Endometrial microvascular endothelial cells (primary cell): ENCODE results near the gene CNTN3. TPM values are rescaled to one million over a fixed set of nuclear protein-coding genes. Genes with fewer than 3 reads are reported as not detected.

Source experiments
- in situ Hi-C: cut with HindIII; loops from 2 replicates; pipeline ENCODE4 v1.10.0; 2017; ENCODE audit warnings: low sequenced_read_pairs, low pct_unique_long_range_greater_than_20kb; ENCODE audit errors: inconsistent ontology term
- total RNA-seq: library from RNA; depleted of rRNA; stranded (reverse); fragments of >200 nt; gene quantifications from one replicate; pipeline ENCODE4 v1.2.3, GENCODE V29; 2015; ENCODE audit errors: inconsistent ontology term

CNTN3 gene
- total RNA-seq: not detected

DNA sequence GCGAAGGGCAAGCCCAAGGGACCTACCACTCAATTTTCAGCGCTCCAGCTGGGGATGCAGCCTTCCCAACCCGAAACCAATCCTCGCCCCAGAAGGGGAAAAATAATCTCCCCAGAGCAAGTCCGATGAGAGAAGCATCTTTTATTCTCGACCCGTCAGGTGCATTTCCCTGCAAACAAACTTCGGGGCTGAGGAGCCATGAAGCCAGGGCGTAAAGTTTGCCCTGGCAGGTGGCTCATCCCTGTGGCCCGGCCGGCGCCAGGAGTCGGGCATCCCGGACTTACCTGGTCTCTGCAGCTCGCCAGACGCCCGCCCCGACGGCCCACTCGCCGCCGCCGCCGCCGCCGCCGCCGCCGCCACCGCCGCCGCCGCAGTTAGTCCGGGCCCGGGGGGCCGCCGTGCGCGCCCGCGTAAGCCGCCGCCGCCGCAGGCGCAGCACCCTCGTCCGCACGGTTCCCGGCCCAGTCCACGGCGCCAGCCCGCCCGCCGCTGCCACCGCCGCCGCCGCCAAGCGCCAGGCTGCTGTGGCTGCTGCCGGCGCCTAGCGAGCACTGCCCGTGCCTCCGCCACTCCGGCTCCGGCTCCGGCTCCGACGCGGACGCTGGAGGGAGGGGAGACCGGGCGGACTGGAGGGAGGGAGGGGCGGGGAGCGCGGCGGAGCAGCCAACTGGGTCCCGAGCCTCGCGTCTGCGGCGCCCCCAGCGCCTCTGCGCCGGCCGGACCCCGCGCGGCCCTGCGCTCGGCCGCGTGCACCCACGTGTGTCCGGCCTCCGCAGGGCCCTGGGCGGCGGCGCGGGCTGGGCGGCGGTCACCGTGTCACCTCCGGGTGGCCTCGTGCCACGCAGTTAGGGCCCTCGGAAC is at the start of gene CNTN3:
Gene CNTN3, minus strand, starts transcription at position 553 of the 861 bp plus-strand sequence. CDS start 93,547 bp downstream, outside the sequence.
- in situ Hi-C loops: no loop called here

DNA sequence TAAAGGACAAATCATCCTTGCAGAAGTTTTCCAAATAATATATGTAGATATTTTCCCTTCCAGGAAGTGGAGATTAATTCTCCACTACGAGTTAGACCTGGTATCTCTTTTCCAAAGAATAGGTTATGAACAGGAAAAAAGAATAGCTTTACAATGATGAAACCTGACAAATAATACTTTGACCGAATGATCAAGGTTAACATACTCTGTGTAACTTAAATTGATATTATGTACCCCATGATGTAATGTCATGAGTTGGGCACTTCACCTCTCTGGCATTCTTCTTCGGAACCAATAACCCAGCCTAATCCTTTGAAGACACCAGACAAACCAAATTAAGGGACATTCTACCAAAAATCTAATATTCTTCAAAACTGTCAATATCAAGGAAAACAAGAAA is 48.7 kb upstream of the CNTN3 start:
- in situ Hi-C loops: no loop called here

DNA sequence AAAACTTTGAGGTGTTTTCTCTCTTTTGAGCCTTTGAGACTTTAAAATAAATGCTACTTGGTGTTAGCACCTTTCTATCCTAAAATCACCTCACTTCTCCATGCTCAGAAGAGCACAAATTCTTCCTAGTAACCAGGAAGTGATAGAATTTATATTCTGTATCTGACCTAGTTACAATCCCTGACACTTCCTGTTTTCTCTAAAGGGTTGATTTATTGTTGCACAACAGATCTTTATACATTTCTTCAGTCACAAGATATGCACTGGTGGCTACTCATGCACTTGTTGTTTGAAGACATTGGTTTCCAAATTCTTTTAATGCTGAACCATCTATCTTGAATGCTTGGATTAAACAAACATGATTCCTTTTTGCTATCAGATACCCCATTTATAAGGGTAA is 47.2 kb upstream of the CNTN3 start:
- in situ Hi-C loops: no loop called here

DNA sequence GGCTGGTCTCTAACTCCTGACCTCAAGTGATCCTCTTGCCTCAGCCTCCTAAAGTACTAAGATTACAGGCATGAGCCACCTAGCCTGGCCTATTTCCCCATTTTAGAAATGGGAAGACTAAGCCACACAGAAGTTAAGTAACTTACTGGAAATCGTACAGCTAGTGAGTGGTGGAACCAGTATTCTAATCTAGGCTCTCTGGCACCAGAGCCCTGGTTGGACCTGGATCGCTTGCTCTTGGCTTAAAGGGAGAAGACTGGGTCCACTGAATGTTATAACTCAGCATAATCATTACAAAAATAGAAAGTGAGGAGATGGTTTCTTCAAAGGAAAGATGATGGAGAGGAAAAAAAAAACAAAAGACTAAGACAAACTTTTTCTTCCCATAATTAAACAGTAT is 37.4 kb upstream of the CNTN3 start:
- in situ Hi-C loops: no loop called here

DNA sequence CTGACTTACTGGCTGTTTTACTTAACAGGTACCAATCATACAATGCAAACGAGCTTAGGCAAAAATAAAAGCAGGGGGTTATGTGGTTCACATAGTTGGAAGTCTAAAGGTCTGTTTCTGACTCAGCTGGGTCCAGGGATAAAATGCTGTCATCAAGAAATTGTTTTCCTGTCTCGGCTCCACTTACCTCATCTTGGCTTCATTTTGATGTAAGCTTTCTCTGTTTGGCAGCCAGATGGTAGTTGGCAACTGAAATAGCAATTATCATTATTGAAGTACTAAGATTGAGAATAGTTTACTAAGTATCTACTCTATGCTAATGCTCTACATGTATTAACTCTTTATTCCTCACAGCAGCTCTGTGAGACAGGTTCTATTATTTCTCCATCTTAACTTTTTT is 36.8 kb upstream of the CNTN3 start:
- in situ Hi-C loops: no loop called here

DNA sequence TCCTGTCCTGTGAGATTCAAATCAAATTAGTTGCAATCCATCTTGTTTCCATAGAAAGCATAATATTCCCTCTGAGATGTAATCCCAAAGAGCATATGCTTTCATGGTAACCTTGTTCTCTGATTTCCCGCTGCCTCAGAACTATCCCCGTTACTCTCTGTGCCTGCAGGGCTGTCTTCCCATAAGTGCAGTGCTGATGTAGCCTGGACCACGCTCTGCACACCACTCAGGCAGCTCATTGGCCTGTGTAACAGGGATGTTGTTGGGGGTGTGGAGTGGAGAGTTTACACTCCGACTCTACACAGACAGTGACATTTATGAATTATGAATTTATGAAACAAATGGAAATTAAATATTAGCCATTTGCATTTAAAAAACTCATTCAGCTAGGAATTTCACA is 33.6 kb upstream of the CNTN3 start:
- in situ Hi-C loops: no loop called here

DNA sequence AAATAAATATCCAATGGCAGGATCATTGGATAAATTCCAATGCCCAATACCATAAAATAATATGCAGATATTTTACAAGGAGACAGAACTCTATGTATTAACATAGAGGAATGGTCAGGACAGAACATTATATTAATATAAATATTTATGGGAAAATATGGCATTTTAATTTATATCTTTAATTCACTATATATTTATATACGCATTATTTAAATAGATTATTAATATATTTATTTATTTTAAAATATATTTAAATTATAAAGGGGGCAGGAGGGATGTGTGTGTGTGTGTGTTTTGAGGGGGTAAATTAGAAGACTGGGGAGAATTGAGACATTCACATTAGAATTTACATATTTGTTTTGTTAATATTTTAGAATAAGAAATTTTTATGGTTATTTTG is 31.6 kb upstream of the CNTN3 start:
- in situ Hi-C loops: no loop called here

DNA sequence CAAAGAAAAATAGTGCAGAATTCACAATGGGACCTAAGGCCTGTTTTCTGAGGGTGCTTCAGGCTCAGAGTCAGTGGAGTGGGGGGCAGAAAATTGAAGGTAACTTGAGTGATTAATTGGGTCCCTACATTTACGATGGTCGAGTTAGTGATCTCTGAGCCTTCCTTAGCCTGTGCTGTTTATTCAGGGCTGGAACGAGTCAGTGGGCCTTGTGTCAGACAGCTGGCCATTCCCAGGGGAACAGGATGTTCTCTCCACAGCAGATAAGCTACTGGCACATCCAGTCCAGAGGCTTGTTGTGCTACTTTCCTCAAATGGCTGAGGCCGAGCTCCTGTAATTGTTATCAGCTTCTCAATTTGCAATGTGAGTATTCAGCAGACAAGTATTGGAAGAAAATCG is 29.2 kb upstream of the CNTN3 start:
- in situ Hi-C loops: no loop called here

DNA sequence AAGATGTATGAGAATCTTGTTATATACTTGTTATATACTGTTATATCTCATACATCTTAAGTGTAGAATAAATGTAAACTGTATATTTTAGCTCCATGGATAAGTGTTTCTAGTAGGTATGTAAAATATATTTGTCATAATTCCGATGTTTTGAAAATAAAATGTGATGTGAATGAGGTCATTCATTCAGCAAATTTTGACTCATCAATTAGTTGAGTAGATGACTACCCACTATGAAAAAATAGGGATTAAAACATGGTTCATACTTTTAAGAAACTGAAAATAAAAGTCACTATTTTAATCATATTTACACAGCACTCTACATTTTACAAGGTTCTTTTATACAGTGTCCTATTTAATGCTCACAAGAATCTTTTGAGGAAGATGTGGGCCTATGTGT is 28.4 kb upstream of the CNTN3 start:
- in situ Hi-C loops: no loop called here

DNA sequence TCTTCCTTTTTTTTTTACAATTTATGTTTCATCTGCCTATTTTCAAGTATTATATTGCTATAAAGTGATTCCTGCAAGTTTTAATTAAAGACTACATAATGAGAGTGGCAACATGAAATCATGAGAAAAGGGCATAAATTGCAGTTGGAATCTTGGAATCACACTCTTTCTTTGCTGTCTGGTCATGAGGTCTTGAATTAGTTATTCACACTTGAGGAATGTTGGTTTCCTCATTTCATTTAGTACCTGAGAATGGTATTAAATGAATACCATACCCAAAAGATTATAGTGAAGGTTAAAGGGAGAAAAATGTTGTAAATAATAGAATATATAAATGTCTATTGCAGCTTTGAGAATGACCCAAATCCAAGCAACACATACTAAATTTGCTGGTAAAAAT is 25.8 kb upstream of the CNTN3 start:
- in situ Hi-C loops: no loop called here

DNA sequence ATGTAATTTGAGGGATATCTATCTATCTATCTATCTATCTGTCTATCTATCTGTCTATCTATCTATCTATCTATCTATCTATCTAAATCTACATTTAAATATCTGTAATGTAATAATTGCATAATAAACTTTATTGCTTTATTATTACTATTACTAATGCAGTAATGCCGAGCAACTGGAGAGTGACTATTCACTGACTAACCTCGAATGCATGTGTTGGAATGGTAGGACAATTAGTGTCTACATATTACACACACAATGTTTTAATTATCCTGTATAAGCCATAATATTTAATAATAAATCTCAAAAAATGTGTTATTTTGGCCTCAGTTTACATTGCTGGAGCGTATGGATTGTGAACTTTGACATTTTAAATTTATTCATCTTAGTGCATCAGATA is 25.2 kb upstream of the CNTN3 start:
- in situ Hi-C loops: no loop called here

DNA sequence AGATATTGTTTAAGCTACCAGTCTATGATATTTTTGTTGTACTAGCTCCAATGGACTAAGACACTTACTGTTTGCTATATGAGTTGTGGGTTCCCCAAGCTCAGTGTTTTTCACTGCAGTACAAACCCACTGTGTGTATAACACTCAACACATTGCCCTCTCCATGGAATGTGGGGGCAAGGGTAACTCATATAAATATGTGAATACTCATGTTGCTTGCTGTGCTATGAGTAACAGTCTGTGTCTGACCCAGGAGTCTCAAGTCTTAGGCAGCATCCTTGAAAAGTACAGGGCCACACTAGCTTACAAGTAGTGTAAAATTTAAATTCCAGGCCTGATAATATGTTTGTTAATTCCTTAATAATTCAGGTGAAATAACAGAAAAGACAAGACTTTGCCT is 22.5 kb upstream of the CNTN3 start:
- in situ Hi-C loops: no loop called here

DNA sequence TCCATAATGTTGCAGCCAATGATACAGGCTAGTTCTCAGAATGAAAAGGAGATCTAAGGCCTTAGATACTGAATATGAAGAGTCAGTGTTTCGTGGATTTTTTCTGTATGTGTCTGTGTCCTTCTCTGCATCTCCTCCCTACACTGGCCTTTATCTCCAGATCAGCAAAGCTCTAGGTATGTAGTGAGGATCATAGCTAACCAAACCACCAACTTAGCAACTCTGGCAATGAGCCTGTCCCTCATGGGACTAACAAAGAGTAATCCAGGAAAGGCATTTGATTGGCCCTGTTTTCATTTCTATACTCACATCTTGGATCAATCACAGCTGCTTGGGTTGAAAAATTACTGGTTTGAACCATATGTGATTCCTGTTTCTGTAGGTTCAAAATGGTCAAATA is 18.6 kb upstream of the CNTN3 start:
- in situ Hi-C loops: no loop called here

DNA sequence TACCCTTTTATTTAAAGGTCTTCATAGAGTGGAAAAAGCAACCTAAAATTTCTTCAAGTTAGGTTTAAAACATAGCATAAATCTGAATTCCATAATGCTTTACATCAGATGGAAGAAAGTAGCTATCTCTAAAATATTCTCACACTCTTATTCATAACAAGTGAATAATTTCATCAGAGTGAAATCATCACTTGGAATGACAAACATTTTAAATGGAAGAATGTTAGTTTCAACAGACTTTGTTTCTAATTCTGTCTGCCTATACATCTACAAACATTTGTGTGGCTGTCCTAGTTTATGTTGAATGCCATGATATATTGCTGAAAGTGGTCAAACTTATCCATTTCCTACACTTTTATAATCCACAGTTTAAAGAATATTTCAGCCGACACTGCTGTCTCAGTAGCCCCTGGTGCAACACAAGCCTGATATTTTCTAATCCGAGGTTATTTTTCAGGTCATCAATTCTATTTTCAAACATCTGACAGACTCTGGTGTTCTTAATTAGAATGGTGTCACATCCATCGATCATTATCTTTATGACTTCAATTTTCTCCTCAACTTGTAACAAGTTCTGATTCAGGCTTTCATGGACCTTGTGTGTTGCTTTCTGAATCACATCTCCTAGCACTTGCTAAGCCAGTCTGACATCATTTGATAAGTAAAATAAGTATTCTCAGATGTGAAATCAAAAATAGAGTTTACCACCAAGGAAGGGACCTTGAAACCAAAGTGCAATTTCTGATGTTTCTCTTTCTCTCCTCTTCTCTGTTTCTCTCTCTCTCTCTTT is 17.1 kb upstream of the CNTN3 start:
- in situ Hi-C loops: no loop called here

DNA sequence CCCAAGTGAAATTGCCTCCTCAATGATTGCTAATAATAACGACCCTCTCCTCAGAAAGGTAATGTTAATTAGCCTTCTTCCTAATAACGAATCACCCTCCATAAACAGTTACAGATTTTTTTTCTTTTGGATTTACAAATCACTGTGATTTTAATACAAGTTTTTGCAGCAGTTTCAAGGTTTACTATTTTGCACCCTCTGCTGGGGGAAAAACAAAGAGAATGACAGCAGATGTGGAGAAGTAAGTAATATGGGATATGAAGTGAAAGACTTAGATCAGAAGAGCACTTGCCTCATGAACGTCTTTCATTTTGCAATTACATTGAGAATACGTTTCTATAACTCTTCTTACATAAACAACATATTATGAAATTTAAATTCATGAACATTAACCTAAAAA is 16.1 kb upstream of the CNTN3 start:
- in situ Hi-C loops: no loop called here

DNA sequence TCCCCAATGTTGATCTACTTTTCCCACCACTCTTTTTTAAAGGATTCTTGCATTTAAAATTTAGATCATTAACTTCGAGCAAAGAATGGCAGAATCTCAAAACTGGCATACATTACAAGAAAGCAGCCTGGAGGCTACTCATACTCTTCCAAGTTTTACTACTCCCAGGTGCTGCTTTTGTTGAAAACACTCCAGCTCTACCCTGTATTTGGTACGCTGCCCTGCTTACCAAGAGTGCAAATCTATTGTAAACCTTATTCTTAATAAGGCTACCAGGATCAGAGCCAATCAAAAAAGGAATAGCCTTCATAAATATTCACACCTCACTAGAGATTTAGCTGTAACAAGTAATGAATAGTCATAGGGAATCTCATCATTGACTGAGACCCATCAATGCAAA is 11.6 kb upstream of the CNTN3 start:
- in situ Hi-C loops: no loop called here

DNA sequence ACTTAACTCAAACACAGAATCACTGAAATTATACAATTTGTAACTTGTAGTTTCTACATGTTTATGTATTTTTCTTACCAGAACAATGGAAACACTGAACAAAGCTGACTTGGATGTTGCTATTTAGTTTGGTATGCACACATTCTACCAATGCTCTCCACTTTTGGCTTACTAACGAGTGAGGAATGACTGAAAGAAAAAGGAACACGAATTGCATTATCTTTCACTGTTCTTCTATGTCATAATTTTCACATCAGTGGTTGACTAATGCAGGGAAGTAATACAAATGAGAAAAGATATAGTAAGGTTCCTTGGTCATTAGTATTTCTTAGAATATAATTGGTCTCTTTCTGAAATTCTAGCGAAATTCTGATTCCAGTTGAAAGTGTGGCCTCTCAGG is 9.8 kb upstream of the CNTN3 start:
- in situ Hi-C loops: no loop called here

DNA sequence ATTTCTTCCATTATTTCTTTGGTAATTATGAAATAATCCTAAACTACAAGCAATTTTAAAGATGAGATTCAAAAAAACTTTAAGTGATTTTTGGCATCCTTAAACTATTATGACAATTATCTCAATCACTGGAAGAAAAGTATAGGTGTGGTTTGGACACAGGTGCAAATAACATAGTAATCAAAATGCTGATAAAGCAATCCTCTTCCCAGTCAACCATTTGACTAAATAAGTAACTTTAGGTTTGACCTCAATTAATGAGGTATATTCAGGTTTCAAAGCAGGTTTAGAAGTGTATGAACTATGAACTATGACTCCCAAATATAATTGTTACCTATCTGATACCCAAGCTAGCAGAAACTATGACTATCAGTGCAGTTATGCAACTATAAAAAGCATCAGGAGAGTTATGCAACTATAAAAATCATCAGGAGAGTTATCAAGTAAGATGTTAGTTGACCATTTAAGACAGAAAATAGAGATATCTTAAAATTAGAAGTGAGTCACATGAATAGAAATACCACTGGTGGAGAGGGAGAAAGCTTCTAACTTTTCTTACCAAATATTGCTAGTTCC is 8.9 kb upstream of the CNTN3 start:
- in situ Hi-C loops: no loop called here

DNA sequence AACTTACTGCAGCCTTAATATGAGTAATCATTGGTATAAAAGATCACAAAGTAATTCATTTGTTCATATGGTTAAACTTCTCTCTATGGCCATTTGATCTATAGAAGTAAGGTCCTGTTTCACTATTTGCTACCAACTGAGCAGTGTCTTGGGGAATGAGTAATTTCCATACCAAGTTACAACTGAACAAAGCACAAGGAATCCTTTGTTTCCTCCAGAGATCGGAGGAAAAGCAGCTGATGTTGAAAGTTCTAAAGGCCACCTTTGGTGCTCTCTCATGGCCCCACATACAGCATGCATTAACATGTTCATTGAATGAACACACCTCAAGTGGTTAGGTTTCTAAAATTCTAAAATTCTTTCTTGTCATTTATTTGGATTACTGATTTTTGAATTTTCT is 7.1 kb upstream of the CNTN3 start:
- in situ Hi-C loops: no loop called here

DNA sequence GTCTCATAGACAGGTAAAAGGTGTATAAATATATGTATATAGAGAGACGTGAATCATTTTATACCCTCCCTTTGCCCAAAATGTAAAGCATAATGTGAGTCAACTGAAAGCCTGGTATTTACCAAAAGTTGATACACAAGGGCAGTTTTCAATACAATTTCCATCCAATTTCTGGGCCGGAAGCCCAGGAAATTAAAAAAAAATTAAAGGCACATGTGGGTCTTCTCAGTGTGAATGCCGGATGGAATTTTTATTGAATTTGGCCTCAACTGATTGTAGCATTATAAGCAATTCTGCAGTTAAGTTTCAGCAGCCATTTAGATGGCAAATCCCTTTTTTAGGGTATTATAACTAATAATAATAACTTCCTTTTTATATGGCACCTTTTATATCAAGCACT is 3.3 kb upstream of the CNTN3 start:
- in situ Hi-C loops: no loop called here
